NB4 (cell line): ENCODE data around the gene ELP2.

Experiments used
- DNase-seq: peaks from one replicate; pipeline ENCODE4 v3.0.0; 2010; ENCODE audit warnings: low read depth
- H3K4me3 ChIP-seq: one replicate; pipeline ENCODE4 v1.5.1; 2011; ENCODE audit warnings: mild to moderate bottlenecking, low read depth, low read length, moderate library complexity
- CTCF ChIP-seq: IDR thresholded peaks from one replicate; pipeline ENCODE4 v1.5.1; 2012; ENCODE audit warnings: low read depth, low read length
- MAX ChIP-seq: IDR thresholded peaks from 2 replicates; pipeline ENCODE4 v1.6.1; 2011; ENCODE audit warnings: low read depth, low read length
- MYC ChIP-seq: IDR thresholded peaks from 2 replicates; pipeline ENCODE4 v1.6.1; 2011; ENCODE audit warnings: low read depth, low read length
- POLR2A ChIP-seq: IDR thresholded peaks from 2 replicates; pipeline ENCODE4 v1.6.1; 2011; ENCODE audit warnings: mild to moderate bottlenecking; ENCODE audit not compliant: insufficient read length; ENCODE audit errors: extremely low read depth

Gene ELP2

GRCh38 chr18:36152781-36153180 lies 23.1 kb downstream of the ELP2 start:
- H3K4me3 ChIP-seq = no peak overlapping the region
- no peak for TF ChIP-seq MAX
- no peak for DNase-seq

- TF ChIP-seq MAX (no peak), CTCF (no peak), MYC (no peak), POLR2A (no peak)
- no peak for DNase-seq
- no peak overlapping the region for H3K4me3 ChIP-seq
Measured at GRCh38 chr18:36153203-36153602, 23.5 kb downstream of the ELP2 start.

GRCh38 chr18:36153771-36154170 lies 24.1 kb downstream of the ELP2 start:
- DNase-seq = no peak
- H3K4me3 ChIP-seq = no peak overlapping the region
- TF ChIP-seq MYC (no peak), MAX (no peak), CTCF (no peak), POLR2A (no peak)

- no peak overlapping the region for H3K4me3 ChIP-seq
- DNase-seq = no peak
- TF ChIP-seq CTCF (no peak), MYC (no peak), MAX (no peak), POLR2A (no peak)
Measured at GRCh38 chr18:36155851-36156757, 26.4 kb downstream of the ELP2 start.

GRCh38 chr18:36157441-36157840 lies 27.7 kb downstream of the ELP2 start:
- TF ChIP-seq POLR2A = no peak
- no peak for DNase-seq
- H3K4me3 ChIP-seq = no peak overlapping the region

GRCh38 chr18:36158266-36158867 lies 28.7 kb downstream of the ELP2 start:
- TF ChIP-seq MYC (no peak), POLR2A (no peak), CTCF (no peak), MAX (no peak)
- DNase-seq = no peak

More at GRCh38 chr18:36158266-36158867, 28.7 kb downstream of the ELP2 start:
- H3K4me3 ChIP-seq = no peak overlapping the region
